Loucy (cell line): ENCODE data around the gene KIZ.

Source experiments
- H2AFZ ChIP-seq: fragments of 200-600 bp; sonication (generic); 2 replicates; pipeline ENCODE4 v1.6.0; 2016; ENCODE audit warnings: antibody characterized with exemption, mild to moderate bottlenecking, low read length, moderate library complexity
- H3F3A ChIP-seq: fragments of 200-600 bp; 2 replicates; pipeline ENCODE4 v1.6.0; 2016; ENCODE audit warnings: antibody characterized with exemption, low read depth, mild to moderate bottlenecking
- H3K27me3 ChIP-seq: fragments of 200-600 bp; sonication (generic); 2 replicates; pipeline ENCODE4 v1.6.1; 2014; ENCODE audit warnings: low read length, mild to moderate bottlenecking; ENCODE audit not compliant: insufficient read depth, poor library complexity, severe bottlenecking
- H3K36me3 ChIP-seq: fragments of 200-600 bp; sonication (generic); 2 replicates; pipeline ENCODE4 v1.6.1; 2016; ENCODE audit warnings: low read length; ENCODE audit not compliant: insufficient read depth
- H3K4me1 ChIP-seq: fragments of 200-600 bp; sonication (generic); 2 replicates; pipeline ENCODE4 v1.5.1; 2014; ENCODE audit warnings: low read length, mild to moderate bottlenecking; ENCODE audit not compliant: insufficient read depth, poor library complexity, severe bottlenecking
- H3K4me2 ChIP-seq: fragments of 200-600 bp; sonication (generic); 2 replicates; pipeline ENCODE4 v1.6.0; 2014; ENCODE audit warnings: antibody characterized with exemption, low read length, low read depth, mild to moderate bottlenecking; ENCODE audit not compliant: poor library complexity, severe bottlenecking
- H3K4me3 ChIP-seq: fragments of 200-600 bp; sonication (generic); 2 replicates; pipeline ENCODE4 v1.5.1; 2014; ENCODE audit warnings: low read length, mild to moderate bottlenecking, mixed read lengths; ENCODE audit not compliant: poor library complexity, severe bottlenecking
- H3K79me2 ChIP-seq: fragments of 200-600 bp; sonication (generic); 2 replicates; pipeline ENCODE4 v1.6.1; 2014; ENCODE audit warnings: low read length; ENCODE audit not compliant: insufficient read depth
- H3K9ac ChIP-seq: fragments of 200-600 bp; sonication (generic); 2 replicates; pipeline ENCODE4 v1.6.0; 2014; ENCODE audit warnings: mild to moderate bottlenecking, low read depth, low read length, moderate library complexity; ENCODE audit not compliant: poor library complexity, severe bottlenecking
- H3K9me2 ChIP-seq: fragments of 200-600 bp; sonication (generic); replicated peaks from 2 replicates; pipeline ENCODE4 v1.6.1; 2016; ENCODE audit warnings: low read depth, low read length, mixed read lengths
- H3K9me3 ChIP-seq: fragments of 200-600 bp; sonication (generic); 2 replicates; pipeline ENCODE4 v1.6.1; 2014; ENCODE audit warnings: mild to moderate bottlenecking, antibody characterized with exemption, low read length, low read depth; ENCODE audit not compliant: insufficient read depth
- H4K20me1 ChIP-seq: fragments of 200-600 bp; sonication (generic); 2 replicates; pipeline ENCODE4 v1.6.0; 2014; ENCODE audit warnings: antibody characterized with exemption, low read length, mild to moderate bottlenecking; ENCODE audit not compliant: insufficient read depth, poor library complexity, severe bottlenecking
- EZH2phosphoT487 ChIP-seq: fragments of 200-600 bp; IDR thresholded peaks from 2 replicates; pipeline ENCODE4 v1.6.1; 2018; ENCODE audit warnings: antibody characterized with exemption, mild to moderate bottlenecking, moderate library complexity, borderline replicate concordance
- TF ChIP-seq, protein P1 (sequence below): fragments of 200-600 bp; sonication (generic); conservative IDR thresholded peaks from 2 replicates; pipeline ENCODE4 v1.5.1; 2014; ENCODE audit warnings: mild to moderate bottlenecking, antibody characterized with exemption, low read length

The KIZ gene

DNA sequence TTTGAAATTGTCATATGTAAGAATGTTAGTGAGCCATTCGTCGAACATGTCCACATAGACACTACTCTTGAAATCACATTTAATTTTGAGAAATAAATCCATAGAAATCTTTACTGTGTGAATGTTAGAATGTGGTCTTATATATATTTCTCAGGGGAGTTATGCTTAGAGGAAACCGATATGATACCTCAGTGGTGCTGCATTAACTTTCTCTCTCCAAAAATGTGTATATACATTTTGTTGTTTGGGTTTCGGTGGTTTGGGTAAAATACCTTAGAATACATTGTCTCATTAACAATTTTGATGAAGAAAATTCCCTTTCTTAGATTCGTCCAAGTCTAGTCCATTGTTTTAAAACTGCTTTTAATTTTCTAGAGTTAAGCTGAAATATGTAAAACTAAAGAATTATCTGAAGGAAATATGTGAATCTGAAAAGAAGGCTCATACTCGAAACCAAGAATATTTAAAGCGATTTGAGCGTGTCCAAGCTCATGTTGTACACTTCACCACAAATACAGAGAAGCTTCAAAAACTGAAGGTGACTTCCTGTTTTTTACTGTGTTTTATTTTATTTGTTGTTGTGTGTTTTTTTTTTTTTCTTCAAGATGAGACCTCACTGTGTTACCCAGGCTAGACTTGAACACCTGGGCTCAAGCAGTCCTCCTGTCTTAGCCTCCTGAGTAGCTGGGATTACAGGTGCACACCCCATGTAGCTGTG, 10.3 kb downstream of the KIZ start:
- Histone ChIP-seq H2AFZ (no peak overlapping the region), H3F3A (no peaks in the 10 kb centered on the region), H3K9ac (peak overlapping the region; percentile 32), H3K9me3 (no peaks in the 10 kb centered on the region), H3K4me3 (no peak overlapping the region), H3K27me3 (no peaks in the 10 kb centered on the region), H4K20me1 (no peaks in the 10 kb centered on the region), H3K9me2 (no peaks in the 10 kb centered on the region), H3K4me2 (peak overlapping the region; percentile 1), H3K4me1 (peaks cover 34% of the 10 kb centered on the region), H3K79me2 (peaks cover 12% of the 10 kb centered on the region), H3K36me3 (peaks cover 10% of the 10 kb centered on the region; the same call in 1 of the 2 replicates)
- TF ChIP-seq EZH2phosphoT487: no peak
- TF ChIP-seq, protein P1, sequence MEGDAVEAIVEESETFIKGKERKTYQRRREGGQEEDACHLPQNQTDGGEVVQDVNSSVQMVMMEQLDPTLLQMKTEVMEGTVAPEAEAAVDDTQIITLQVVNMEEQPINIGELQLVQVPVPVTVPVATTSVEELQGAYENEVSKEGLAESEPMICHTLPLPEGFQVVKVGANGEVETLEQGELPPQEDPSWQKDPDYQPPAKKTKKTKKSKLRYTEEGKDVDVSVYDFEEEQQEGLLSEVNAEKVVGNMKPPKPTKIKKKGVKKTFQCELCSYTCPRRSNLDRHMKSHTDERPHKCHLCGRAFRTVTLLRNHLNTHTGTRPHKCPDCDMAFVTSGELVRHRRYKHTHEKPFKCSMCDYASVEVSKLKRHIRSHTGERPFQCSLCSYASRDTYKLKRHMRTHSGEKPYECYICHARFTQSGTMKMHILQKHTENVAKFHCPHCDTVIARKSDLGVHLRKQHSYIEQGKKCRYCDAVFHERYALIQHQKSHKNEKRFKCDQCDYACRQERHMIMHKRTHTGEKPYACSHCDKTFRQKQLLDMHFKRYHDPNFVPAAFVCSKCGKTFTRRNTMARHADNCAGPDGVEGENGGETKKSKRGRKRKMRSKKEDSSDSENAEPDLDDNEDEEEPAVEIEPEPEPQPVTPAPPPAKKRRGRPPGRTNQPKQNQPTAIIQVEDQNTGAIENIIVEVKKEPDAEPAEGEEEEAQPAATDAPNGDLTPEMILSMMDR: no peak

DNA sequence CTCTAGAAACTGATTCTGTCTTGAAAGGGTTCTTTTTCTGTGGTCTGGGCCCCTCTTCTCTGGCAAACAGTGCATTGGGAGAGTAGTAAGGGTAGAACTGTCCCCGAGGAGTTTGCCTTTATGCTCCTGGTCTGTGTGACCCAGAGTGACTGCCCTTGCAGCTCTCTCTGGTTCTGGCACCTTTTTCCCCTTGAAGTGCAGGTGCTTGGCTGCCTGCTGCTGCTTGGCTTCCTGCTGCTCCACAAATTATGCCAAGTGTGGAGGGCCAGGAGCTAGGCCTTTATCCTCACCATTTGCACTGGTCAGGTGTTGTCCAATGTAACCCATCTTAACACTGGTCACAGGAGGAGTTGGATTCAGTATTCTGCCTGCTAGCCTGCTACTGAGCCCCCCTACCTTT, 11.2 kb downstream of the KIZ start:
- peak overlapping the region; percentile 1 for H3K4me2 ChIP-seq
- no peaks in the 10 kb centered on the region for H3K9me2 ChIP-seq
- H3K4me1 ChIP-seq: peaks cover 31% of the 10 kb centered on the region
- no peak overlapping the region for H3K4me3 ChIP-seq
- TF ChIP-seq, protein P1: no peak
- TF ChIP-seq EZH2phosphoT487: no peak
- H3F3A ChIP-seq: no peaks in the 10 kb centered on the region
- H2AFZ ChIP-seq: no peak overlapping the region
- no peak overlapping the region for H3K9ac ChIP-seq
- H3K9me3 ChIP-seq: no peaks in the 10 kb centered on the region
- no peaks in the 10 kb centered on the region for H4K20me1 ChIP-seq
- H3K79me2 ChIP-seq: peaks cover 10% of the 10 kb centered on the region
- H3K27me3 ChIP-seq: no peaks in the 10 kb centered on the region
- peaks cover 10% of the 10 kb centered on the region; the same call in 1 of the 2 replicates for H3K36me3 ChIP-seq

DNA sequence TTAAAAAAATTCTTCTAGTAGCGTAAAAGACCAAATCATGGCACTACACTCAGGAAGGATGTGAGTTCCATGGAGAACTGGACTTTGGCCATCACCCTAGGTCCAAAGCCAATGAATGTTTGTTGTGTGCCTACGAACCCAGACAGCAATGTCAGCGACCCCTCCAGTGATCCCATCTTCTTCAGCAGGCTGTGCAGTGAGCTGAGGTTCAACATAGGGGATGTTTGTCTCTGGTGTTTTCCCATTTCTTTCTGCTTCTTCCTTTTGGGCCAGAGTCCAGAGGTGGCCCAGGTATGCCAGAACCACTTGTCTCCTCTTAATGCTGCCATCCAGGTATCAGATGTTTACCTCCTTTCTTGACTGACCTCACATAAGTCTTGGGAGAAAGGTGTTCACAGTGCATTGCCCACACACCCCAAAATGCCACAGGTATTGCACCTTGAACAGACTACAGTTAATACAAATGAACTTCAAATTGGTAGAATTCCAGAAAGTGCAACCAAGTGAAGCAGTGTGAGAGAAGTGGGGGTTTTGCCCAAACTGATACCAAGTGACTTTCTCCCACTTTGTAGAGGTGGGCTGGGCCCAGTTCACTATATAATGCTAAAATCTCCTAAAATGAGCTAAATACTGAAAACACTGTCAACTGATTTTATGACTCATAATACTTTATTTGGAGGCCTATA, 14.1 kb downstream of the KIZ start:
- no peak for TF ChIP-seq EZH2phosphoT487
- TF ChIP-seq, protein P1: no peak
- Histone ChIP-seq H3K4me3 (no peak overlapping the region), H3K9me3 (no peaks in the 10 kb centered on the region), H3K79me2 (no peaks in the 10 kb centered on the region), H2AFZ (no peak overlapping the region), H3K36me3 (peaks cover 10% of the 10 kb centered on the region; the same call in 1 of the 2 replicates), H3K9ac (no peak overlapping the region), H3F3A (no peaks in the 10 kb centered on the region), H4K20me1 (no peaks in the 10 kb centered on the region), H3K4me1 (peaks cover 25% of the 10 kb centered on the region), H3K27me3 (no peaks in the 10 kb centered on the region), H3K4me2 (no peak overlapping the region), H3K9me2 (no peaks in the 10 kb centered on the region)
